ENCODE results near the gene ADAM22. TPM values are rescaled to one million over a fixed set of nuclear protein-coding genes. Genes with fewer than 3 reads are reported as not detected.

Gene ADAM22
- total and polyA plus RNA-seq, 2 experiments from 2014 or later: 2.7 to 18.7 TPM

GRCh38 chr7:88083883-88084282 lies 149.8 kb downstream of the ADAM22 start:
- Histone ChIP-seq H3K27ac (ENCODE audit: low read depth) (no peak overlapping the region), H3K4me2 (no peak overlapping the region), H3K4me1 (ENCODE audit: insufficient read depth) (no peaks in the 10 kb centered on the region), H3K79me2 (replicated peaks; ENCODE audit: insufficient read depth) (no peaks in the 10 kb centered on the region), H3K9me2 (ENCODE audit: insufficient read depth) (0 out of 2 replicates have a peak, but pooled peaks cover 4% of the 10 kb centered on the region), H3K27me3 (ENCODE audit: insufficient read depth) (no peaks in the 10 kb centered on the region), H2AFZ (no peak overlapping the region), H3F3A (replicated peaks; ENCODE audit: low read depth) (no peaks in the 10 kb centered on the region), H4K20me1 (replicated peaks; ENCODE audit: insufficient read depth) (no peaks in the 10 kb centered on the region), H3K36me3 (ENCODE audit: insufficient read depth) (no peaks in the 10 kb centered on the region), H3K4me3 (no peak overlapping the region)
- H3K9me3 Mint-ChIP-seq: peaks cover 20% of the 10 kb centered on the region
- ATAC-seq (no peak), DNase-seq (ENCODE audit: low spot score) (no peak)
- no peaks in the 10 kb centered on the region for H3K27me3 Mint-ChIP-seq (ENCODE audit: insufficient read depth, low read depth, poor library complexity)
- no peak overlapping the region for H3K4me3 Mint-ChIP-seq
- no peak for TF ChIP-seq ETS1 (IDR thresholded peaks at IDR 0.05)
- TF ChIP-seq STAT1 (IDR thresholded peaks at IDR 0.05; ENCODE audit: unreplicated experiment): no peak
- no peak for TF ChIP-seq REST (IDR thresholded peaks at IDR 0.05; ENCODE audit: unreplicated experiment)
- no peak for TF ChIP-seq ZNF114 (CRISPR knock-in tag; IDR thresholded peaks at IDR 0.05)
- no peak for TF ChIP-seq POLR2AphosphoS5 (IDR thresholded peaks at IDR 0.05; ENCODE audit: low read depth)
- TF ChIP-seq CTCF (conservative IDR thresholded peaks at IDR 0.05; ENCODE audit: low read depth in 2 of 2): no peak
- no peak overlapping the region for H3K27ac Mint-ChIP-seq
- H3K36me3 Mint-ChIP-seq (ENCODE audit: low read depth): peaks cover 18% of the 10 kb centered on the region; the same call in 2 of the 3 replicates
- peaks cover 8% of the 10 kb centered on the region; the same call in 2 of the 3 replicates for H3K4me1 Mint-ChIP-seq

GRCh38 chr7:88089561-88089960 lies 155.5 kb downstream of the ADAM22 start:
- H3K4me3 Mint-ChIP-seq: no peak overlapping the region
- H3K4me3 ChIP-seq: no peak overlapping the region
- peaks cover 29% of the 10 kb centered on the region for H3K4me1 Mint-ChIP-seq
- H3K79me2 ChIP-seq (replicated peaks; ENCODE audit: insufficient read depth): no peaks in the 10 kb centered on the region
- DNase-seq (ENCODE audit: low spot score) (no peak), ATAC-seq (no peak)
- no peak overlapping the region for H3K27ac ChIP-seq (ENCODE audit: low read depth)
- H3K36me3 Mint-ChIP-seq (ENCODE audit: low read depth): no peaks in the 10 kb centered on the region
- H3K36me3 ChIP-seq (ENCODE audit: insufficient read depth): no peaks in the 10 kb centered on the region
- H2AFZ ChIP-seq: no peak overlapping the region
- H4K20me1 ChIP-seq (replicated peaks; ENCODE audit: insufficient read depth): no peaks in the 10 kb centered on the region
- no peaks in the 10 kb centered on the region for H3F3A ChIP-seq (replicated peaks; ENCODE audit: low read depth)
- H3K27me3 Mint-ChIP-seq (ENCODE audit: insufficient read depth, low read depth, poor library complexity): no peaks in the 10 kb centered on the region
- H3K4me1 ChIP-seq (ENCODE audit: insufficient read depth): no peaks in the 10 kb centered on the region
- no peaks in the 10 kb centered on the region for H3K9me2 ChIP-seq (ENCODE audit: insufficient read depth)
- no peaks in the 10 kb centered on the region for H3K9me3 Mint-ChIP-seq
- H3K4me2 ChIP-seq: no peak overlapping the region
- H3K27me3 ChIP-seq (ENCODE audit: insufficient read depth): no peaks in the 10 kb centered on the region
- peak overlapping the region; percentile 27 for H3K27ac Mint-ChIP-seq
- no peak for TF ChIP-seq EZH2phosphoT487 (IDR thresholded peaks at IDR 0.05; ENCODE audit: unreplicated experiment)
- no peak for TF ChIP-seq STAT1 (IDR thresholded peaks at IDR 0.05; ENCODE audit: unreplicated experiment)
- TF ChIP-seq POLR2AphosphoS5 (IDR thresholded peaks at IDR 0.05; ENCODE audit: low read depth): no peak
- TF ChIP-seq ETS1 (IDR thresholded peaks at IDR 0.05): no peak
- TF ChIP-seq EZH2 (IDR thresholded peaks at IDR 0.05; ENCODE audit: low read depth, unreplicated experiment): no peak
- no peak for TF ChIP-seq ZNF331 (CRISPR knock-in tag; IDR thresholded peaks at IDR 0.05; ENCODE audit: low read depth)
- TF ChIP-seq ZNF114 (CRISPR knock-in tag; IDR thresholded peaks at IDR 0.05): no peak
- no peak for TF ChIP-seq CREB1 (CRISPR knock-in tag; IDR thresholded peaks at IDR 0.05; ENCODE audit: low read depth)
- TF ChIP-seq NANOG (IDR thresholded peaks at IDR 0.05; ENCODE audit: borderline replicate concordance): no peak

Data from GM23338 (cell line).